Lower lobe of right lung (tissue), 2 donors: ENCODE measurements around the gene NLRP6. TPM values are rescaled to one million over a fixed set of nuclear protein-coding genes. Genes with fewer than 3 reads are reported as not detected.
"Not testable (repeated sequence)": the region's sequence is repeated elsewhere in the genome, so short reads cannot be mapped to it uniquely, and the experiment has no call there.

Experiments
- ATAC-seq, 2 donors: fragments of 200-7000 bp; cut with Tn5 transposase; one replicate each; pipeline ENCODE4 v1.9.1; 2020 to 2022; ENCODE audit warnings: mild to moderate bottlenecking in 2 of 2, moderate library complexity in 2 of 2
- DNase-seq: peaks from one replicate; pipeline ENCODE4 v3.0.0-alpha.2; 2020
- H3K27ac ChIP-seq: fragments of 200-600 bp; one replicate; pipeline ENCODE4 v1.8.0; 2022
- H3K27me3 ChIP-seq: fragments of 200-600 bp; one replicate; pipeline ENCODE4 v1.8.0; 2022; ENCODE audit warnings: low read depth
- H3K36me3 ChIP-seq: fragments of 200-600 bp; one replicate; pipeline ENCODE4 v1.8.0; 2022; ENCODE audit warnings: mild to moderate bottlenecking
- H3K4me1 ChIP-seq: fragments of 200-600 bp; one replicate; pipeline ENCODE4 v1.8.0; 2022
- H3K4me3 ChIP-seq: fragments of 200-600 bp; one replicate; pipeline ENCODE4 v1.8.0; 2022; ENCODE audit warnings: mild to moderate bottlenecking
- H3K9me3 ChIP-seq: fragments of 200-600 bp; one replicate; pipeline ENCODE4 v1.8.0; 2022
- intact Hi-C: fragments of 100-400 bp; cut with DNase I; formaldehyde crosslinking; loops from one replicate; pipeline ENCODE4 v1.11.0; 2022
- total RNA-seq: library from RNA; stranded (reverse); fragmentation: NEBNext Ultra II Directional; extraction: Animal tissue kit (Norgen Biotek cat#: 25700); gene quantifications from one replicate; pipeline ENCODE4 v1.2.1, GENCODE V29; 2021
- TF ChIP-seq, protein P1 (sequence below): fragments of 200-600 bp; IDR thresholded peaks from one replicate; pipeline ENCODE4 v1.8.0; 2022; ENCODE audit warnings: antibody characterized with exemption, mild to moderate bottlenecking
- donor health status: DM: no; HTN: yes; CAD: no; lungs with severe emphysema.

Gene NLRP6
- total RNA-seq, 1 donor from 2014 or later: 1.3 TPM

- Histone ChIP-seq H3K27me3 (no peaks in the 10 kb centered on the region), H3K4me3 (peak overlapping the region; percentile 42), H3K4me1 (peaks cover 61% of the 10 kb centered on the region), H3K36me3 (no peaks in the 10 kb centered on the region), H3K27ac (peak overlapping the region; percentile 77), H3K9me3 (no peaks in the 10 kb centered on the region)
- TF ChIP-seq, protein P1, sequence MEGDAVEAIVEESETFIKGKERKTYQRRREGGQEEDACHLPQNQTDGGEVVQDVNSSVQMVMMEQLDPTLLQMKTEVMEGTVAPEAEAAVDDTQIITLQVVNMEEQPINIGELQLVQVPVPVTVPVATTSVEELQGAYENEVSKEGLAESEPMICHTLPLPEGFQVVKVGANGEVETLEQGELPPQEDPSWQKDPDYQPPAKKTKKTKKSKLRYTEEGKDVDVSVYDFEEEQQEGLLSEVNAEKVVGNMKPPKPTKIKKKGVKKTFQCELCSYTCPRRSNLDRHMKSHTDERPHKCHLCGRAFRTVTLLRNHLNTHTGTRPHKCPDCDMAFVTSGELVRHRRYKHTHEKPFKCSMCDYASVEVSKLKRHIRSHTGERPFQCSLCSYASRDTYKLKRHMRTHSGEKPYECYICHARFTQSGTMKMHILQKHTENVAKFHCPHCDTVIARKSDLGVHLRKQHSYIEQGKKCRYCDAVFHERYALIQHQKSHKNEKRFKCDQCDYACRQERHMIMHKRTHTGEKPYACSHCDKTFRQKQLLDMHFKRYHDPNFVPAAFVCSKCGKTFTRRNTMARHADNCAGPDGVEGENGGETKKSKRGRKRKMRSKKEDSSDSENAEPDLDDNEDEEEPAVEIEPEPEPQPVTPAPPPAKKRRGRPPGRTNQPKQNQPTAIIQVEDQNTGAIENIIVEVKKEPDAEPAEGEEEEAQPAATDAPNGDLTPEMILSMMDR: no peak
- DNase-seq (no peak), ATAC-seq (no peak)
- intact Hi-C loops: no loop called here
Observed at GRCh38 chr11:312092-312816, 34.0 kb downstream of the NLRP6 start.

- TF ChIP-seq, protein P1: no peak
- H3K27ac ChIP-seq: peak overlapping the region; percentile 82
- no peaks in the 10 kb centered on the region for H3K9me3 ChIP-seq
- no peaks in the 10 kb centered on the region for H3K27me3 ChIP-seq
- ATAC-seq: no peak
- H3K4me3 ChIP-seq: peak overlapping the region; percentile 61
- DNase-seq: no peak
- intact Hi-C loops: no loop called here
- no peaks in the 10 kb centered on the region for H3K36me3 ChIP-seq
- H3K4me1 ChIP-seq: peaks cover 65% of the 10 kb centered on the region
Observed at GRCh38 chr11:313304-313786, 35.1 kb downstream of the NLRP6 start.

GRCh38 chr11:313787-314553 lies 35.8 kb downstream of the NLRP6 start, which contains the start of gene IFITM1:
IFITM1 (plus strand) TSS chr11:314040; CDS start chr11:314171, 131 bp downstream.
- TF ChIP-seq, protein P1: no peak
- intact Hi-C loops: no loop called here
- ATAC-seq: peak; percentile 3 to 25
- H3K27me3 ChIP-seq: no peaks in the 10 kb centered on the region
- H3K4me1 ChIP-seq: peaks cover 64% of the 10 kb centered on the region
- H3K36me3 ChIP-seq: no peaks in the 10 kb centered on the region
- DNase-seq: peak; percentile 51
- H3K4me3 ChIP-seq: peak within 1 kb of the TSS; percentile 61
- no peaks in the 10 kb centered on the region for H3K9me3 ChIP-seq
- peak within 1 kb of the TSS; percentile 82 for H3K27ac ChIP-seq

DNA sequence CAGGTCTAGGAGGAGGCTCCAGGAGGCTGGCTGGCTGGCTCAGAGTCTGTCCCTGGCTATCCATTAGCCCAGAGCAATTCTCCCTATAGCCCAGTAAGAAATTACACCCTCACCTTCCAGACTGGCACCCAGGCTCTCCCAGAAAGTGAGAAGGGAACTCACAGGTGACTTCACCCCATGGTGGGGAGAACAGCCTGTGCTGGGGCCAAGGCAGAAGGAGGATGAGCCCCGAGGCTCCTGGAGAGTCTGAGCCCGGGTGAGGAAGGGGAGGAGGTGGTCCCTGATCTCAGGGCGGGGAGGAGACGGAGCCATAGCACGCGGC lies 36.3 kb downstream of the NLRP6 start:
- H3K9me3 ChIP-seq, H3K36me3 ChIP-seq, DNase-seq, H3K27me3 ChIP-seq, intact Hi-C loops, ATAC-seq: not testable (repeated sequence)
- Histone ChIP-seq H3K27ac (peak overlapping the region; percentile 82), H3K4me1 (peaks cover 59% of the 10 kb centered on the region), H3K4me3 (peak overlapping the region; percentile 61)

GRCh38 chr11:315051-315481 lies 36.9 kb downstream of the NLRP6 start:
- H3K36me3 ChIP-seq: no peaks in the 10 kb centered on the region
- H3K27ac ChIP-seq: peak overlapping the region; percentile 82
- H3K9me3 ChIP-seq: no peaks in the 10 kb centered on the region
- DNase-seq: no peak
- H3K4me1 ChIP-seq: peaks cover 54% of the 10 kb centered on the region
- intact Hi-C loops: no loop called here
- H3K4me3 ChIP-seq: peak overlapping the region; percentile 61
- no peaks in the 10 kb centered on the region for H3K27me3 ChIP-seq
- ATAC-seq: no peak
- TF ChIP-seq, protein P1: no peak
